ENCODE data around the gene C12orf54.
"Not testable (repeated sequence)": the region's sequence is repeated elsewhere in the genome, so short reads cannot be mapped to it uniquely, and the experiment has no call there.

Gene C12orf54

DNA sequence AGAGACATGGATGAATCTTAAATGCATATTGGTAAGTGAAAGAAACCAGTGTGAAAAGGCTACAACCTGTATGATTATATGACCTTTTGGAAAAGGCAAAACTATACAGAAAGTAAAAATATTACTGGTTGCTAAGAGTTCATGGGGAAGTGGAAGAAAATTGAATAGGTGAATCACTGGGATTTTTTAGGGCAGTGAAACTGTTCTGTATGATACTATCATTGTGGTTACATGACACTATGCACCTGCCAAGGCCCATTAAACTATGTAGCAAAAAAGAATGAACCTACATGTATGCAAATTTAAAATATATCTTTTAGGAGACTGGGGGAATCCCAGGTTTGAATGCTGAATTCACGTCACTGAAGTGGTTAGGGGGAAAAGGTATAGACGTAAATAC is 30.6 kb downstream of the C12orf54 start:
- no peak for DNase-seq

DNA sequence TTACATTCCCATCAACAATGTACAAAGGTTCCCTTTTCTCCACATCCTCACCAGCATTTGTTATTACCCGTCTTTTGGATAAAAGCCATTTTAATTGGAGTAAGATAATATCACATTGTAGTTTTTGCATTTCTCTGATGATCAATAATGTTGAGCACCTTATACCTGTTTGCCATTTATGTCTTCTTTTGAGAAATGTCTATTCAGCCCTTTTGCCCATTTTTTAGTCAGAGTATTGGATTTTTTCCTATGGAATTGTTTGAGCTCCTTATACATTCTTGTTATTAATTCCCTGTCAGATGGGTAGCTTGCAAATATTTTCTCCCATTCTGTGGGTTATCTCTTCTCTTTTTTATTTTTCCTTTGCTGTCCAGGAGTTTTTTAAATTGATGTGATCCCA is 32.4 kb downstream of the C12orf54 start:
- no peak for DNase-seq

DNA sequence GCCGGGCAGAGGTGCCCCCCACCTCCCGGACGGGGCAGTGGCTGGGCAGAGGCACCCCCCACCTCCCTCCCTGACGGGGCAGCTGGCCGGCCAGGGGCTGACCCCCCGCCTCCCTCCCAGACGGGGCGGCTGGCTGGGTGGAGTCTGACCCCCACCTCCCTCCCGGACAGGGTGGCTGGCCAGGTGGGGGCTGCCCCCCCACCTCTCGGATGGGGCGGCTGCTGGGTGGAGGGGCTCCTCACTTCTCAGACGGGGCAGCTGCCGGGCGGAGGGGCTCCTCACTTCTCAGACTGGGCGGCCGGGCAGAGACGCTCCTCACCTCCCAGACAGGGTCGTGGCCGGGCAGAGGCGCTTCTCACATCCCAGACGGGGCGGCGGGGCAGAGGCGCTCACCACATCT is 38.1 kb downstream of the C12orf54 start:
- DNase-seq = not testable (repeated sequence)

DNA sequence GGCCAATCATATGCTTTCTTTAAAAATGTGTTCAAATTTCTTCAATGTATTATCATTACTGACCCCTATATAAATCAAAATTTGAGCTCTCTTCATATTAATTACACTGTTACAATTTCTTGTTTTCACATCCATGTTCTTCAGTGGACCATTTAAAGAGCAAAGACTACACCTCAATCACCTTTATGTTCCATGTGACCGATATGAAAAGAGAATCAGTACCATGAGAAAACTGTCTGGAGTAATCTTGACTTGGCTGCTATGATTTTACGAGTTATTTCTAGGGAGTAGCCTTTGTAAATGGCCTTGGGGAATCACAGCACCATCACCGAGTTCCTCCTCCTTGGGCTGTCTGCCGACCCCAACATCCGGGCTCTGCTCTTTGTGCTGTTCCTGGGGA is 43.0 kb downstream of the C12orf54 start, which contains the start of gene OR8S1:
OR8S1 (plus strand) TSS at position 301 of the 400 bp plus-strand sequence; CDS start at position 301, 0 bp downstream.
- DNase-seq = no peak

DNA sequence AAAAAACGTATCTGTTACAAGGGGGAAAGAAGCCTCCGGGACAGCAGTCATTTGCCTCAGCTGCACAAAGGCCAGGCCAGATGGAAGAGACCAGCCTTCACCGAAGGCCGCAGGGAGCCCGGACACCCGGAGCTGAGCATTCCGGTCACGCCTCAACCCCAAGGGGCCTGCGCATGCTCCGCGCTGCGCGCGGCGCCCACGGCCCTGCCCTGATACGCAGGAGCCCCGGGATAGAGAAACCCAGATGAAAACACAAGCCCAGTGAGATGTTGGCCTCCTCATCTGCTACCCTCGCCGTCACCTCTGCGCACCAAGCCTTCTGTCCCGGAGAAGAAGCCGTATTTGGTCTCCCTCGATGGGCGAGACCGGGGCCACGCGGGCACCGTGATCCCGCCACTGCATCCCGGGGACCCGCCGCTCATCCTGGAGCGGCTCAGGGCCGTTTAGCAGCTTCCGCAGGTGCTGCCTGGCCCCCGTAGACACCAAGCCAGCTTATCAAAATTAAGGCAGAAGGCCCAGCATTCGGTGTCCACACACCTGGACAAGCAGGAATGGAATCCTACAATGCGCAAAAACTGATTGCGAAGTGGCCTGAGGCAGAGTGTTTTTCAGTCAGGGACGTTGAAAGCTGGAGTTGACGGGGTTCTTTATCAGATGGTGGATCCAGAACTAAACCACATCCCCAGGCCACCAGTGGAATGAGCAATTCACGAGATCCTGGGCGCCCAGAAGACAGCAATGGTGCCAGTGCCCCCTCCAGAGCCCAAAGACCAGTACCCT is 45.8 kb downstream of the C12orf54 start:
- no peak for DNase-seq

DNA sequence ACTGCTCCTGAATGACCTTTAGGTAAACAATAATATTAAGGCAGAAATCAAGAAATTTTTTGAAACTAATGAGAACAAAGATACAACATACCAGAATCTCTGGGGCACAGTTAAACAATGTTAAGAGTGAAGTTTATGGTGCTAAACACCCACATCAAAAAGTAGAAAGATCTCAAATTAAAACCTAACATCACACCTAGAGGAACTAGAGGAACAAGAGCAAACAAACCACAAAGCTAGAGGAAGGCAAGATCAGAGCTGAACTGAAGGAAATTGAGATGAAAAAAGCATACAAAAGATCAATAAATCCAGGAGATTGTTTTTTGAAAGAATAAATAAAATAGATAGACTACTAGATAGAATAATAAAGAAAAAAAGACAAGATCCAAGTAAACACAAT is 50.3 kb downstream of the C12orf54 start:
- no peak for DNase-seq

DNA sequence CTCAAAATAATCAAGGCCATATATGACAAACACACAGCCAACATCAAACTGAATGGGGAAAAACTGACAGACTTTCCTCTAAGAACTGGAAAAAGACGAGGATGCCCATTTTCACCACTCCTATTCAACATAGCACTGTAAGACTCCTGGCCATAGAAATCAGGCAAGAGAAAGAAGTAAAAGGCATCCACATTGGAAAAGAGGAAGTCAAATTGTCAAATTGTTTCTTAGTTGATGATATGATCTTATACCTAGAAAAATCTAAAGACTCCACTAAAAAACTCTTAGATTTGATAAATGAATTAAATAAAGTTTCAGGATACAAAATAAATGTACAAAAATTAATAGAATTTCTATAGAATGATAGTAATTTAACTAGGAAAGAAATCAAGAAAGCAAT is 54.3 kb downstream of the C12orf54 start:
- no peak for DNase-seq

DNA sequence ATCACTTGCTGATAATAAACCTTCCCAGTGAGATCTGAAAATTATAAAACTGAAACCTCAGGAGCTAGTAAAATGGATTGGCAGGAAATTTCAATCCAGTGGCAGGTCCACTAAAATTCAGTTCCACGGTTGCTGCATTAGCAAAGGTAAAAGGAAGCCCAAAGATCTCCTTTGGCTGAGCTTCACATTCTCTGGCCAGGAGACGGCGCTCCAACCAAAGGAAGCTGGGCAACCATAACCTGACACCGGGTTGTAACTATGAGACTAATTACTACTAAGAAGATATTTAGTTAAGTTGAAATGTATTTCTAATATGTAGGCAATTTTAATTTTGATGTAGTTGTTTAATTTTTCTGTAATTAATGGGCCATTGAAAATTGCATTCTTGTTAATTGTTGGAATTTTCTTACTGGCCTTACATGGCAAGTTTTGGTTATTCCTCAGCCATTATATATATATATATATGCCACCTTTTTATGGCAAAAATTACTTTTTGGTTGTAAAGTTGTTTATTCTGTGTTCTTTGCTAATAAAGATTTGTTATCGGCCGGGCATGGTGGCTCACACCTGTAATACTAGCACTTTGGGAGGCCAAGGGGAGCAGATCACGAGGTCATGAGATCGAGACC is 60.1 kb downstream of the C12orf54 start:
- peak; percentile 12 for DNase-seq

DNA sequence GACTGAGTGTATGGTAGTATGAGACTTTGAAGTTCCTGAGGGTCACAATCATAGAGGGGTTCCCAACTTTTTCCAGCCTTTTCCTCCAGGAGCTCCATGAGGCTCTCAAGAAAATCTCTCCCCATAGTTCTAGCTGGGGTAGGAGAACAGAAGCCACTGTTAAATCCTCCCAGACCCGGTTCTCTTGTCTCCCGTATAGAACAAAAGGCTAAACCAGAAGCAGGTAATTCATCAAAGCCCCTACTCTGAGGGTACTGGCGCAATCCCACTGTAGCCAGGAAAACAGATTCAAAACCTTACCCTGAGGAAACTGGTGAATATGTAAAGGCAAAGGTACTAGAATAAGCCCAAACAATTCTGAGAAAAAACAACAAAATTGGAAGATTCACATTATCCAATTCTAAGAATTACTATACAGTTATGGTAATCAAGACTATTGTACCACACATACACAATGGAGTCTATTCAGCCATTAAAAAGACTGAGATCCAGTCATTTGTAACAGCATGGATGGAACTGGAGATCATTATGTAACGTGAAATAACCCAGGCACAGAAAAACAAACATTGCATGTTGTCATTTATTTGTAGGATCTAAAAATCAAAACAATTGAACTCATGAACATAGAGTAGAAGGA is 63.7 kb downstream of the C12orf54 start:
- no peak for DNase-seq

All from NCI-H446 treated with DMSO at 0.1 percent for 48 hours (cell line).